B cell (primary cell): ENCODE measurements around the gene LCN1.
"Not testable (repeated sequence)": the region's sequence is repeated elsewhere in the genome, so short reads cannot be mapped to it uniquely, and the experiment has no call there.

ENCODE experiments used
- EZH2 ChIP-seq: IDR thresholded peaks from 2 replicates; pipeline ENCODE4 v1.6.1; 2012; ENCODE audit warnings: borderline replicate concordance, low read depth, mild to moderate bottlenecking, moderate library complexity, low read length; ENCODE audit not compliant: insufficient read depth, poor library complexity, severe bottlenecking
- TF ChIP-seq, protein P1 (sequence below): fragments of 200-600 bp; IDR thresholded peaks from one replicate; pipeline ENCODE4 v1.8.0; 2022; ENCODE audit warnings: antibody characterized with exemption, mild to moderate bottlenecking

DNA sequence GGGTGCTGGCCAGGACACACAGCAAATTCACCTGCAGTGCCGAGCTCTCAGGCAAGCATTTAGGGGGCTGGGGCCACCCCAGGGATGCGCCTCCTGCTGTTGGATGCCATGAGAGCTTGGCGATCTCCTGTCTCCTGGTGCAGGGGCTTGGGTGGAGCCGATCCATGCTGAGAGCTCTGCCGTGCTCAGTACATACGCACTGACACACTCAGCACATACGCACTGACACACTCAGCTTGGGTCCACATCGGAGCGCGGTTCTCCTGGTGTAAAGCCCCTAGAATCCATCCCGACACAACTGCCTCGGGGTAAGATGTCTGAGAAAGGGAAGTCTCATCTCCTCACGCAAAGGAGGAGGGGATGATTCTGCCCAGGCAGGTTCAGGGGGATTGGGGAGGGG is 14.4 kb downstream of the LCN1 start:
- TF ChIP-seq, protein P1, sequence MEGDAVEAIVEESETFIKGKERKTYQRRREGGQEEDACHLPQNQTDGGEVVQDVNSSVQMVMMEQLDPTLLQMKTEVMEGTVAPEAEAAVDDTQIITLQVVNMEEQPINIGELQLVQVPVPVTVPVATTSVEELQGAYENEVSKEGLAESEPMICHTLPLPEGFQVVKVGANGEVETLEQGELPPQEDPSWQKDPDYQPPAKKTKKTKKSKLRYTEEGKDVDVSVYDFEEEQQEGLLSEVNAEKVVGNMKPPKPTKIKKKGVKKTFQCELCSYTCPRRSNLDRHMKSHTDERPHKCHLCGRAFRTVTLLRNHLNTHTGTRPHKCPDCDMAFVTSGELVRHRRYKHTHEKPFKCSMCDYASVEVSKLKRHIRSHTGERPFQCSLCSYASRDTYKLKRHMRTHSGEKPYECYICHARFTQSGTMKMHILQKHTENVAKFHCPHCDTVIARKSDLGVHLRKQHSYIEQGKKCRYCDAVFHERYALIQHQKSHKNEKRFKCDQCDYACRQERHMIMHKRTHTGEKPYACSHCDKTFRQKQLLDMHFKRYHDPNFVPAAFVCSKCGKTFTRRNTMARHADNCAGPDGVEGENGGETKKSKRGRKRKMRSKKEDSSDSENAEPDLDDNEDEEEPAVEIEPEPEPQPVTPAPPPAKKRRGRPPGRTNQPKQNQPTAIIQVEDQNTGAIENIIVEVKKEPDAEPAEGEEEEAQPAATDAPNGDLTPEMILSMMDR: not testable (repeated sequence)
- TF ChIP-seq EZH2: not testable (repeated sequence)
